ENCODE results near the gene MIPOL1.
"Not testable (repeated sequence)": the region's sequence is repeated elsewhere in the genome, so short reads cannot be mapped to it uniquely, and the experiment has no call there.

The MIPOL1 gene

GRCh38 chr14:37187840-37188577 is 9.7 kb upstream of the MIPOL1 start:
- DNase-seq = not testable (repeated sequence)

GRCh38 chr14:37189733-37190132 is 8.0 kb upstream of the MIPOL1 start:
- DNase-seq = not testable (repeated sequence)

- DNase-seq = no peak
Observed at GRCh38 chr14:37194698-37195097, 3.0 kb upstream of the MIPOL1 start.

GRCh38 chr14:37195327-37195726 is 2.4 kb upstream of the MIPOL1 start:
- DNase-seq = no peak

- no peak for DNase-seq
Observed at GRCh38 chr14:37196604-37197420, 925 bp upstream of the MIPOL1 start.

GRCh38 chr14:37198273-37198598 is 499 bp downstream of the MIPOL1 start:
- DNase-seq = no peak

GRCh38 chr14:37198907-37199306 is 1.2 kb downstream of the MIPOL1 start:
- DNase-seq = no peak

- no peak for DNase-seq
Observed at GRCh38 chr14:37201724-37202123, 4.0 kb downstream of the MIPOL1 start.

GRCh38 chr14:37202265-37202664 is 4.5 kb downstream of the MIPOL1 start:
- DNase-seq = no peak

GRCh38 chr14:37202812-37203211 is 5.1 kb downstream of the MIPOL1 start:
- no peak for DNase-seq

- no peak for DNase-seq
Observed at GRCh38 chr14:37203423-37203822, 5.7 kb downstream of the MIPOL1 start.

GRCh38 chr14:37205623-37206605 is 8.2 kb downstream of the MIPOL1 start:
- DNase-seq = not testable (repeated sequence)

GRCh38 chr14:37209617-37210016 is 11.9 kb downstream of the MIPOL1 start:
- not testable (repeated sequence) for DNase-seq

GRCh38 chr14:37210448-37210847 is 12.7 kb downstream of the MIPOL1 start:
- no peak for DNase-seq

GRCh38 chr14:37213016-37213415 is 15.3 kb downstream of the MIPOL1 start:
- no peak for DNase-seq

GRCh38 chr14:37215345-37215744 is 17.6 kb downstream of the MIPOL1 start:
- no peak for DNase-seq

- DNase-seq = no peak
Observed at GRCh38 chr14:37221073-37221472, 23.3 kb downstream of the MIPOL1 start.

- DNase-seq = no peak
Observed at GRCh38 chr14:37223947-37224474, 26.3 kb downstream of the MIPOL1 start.

GRCh38 chr14:37225668-37226067 is 27.9 kb downstream of the MIPOL1 start:
- not testable (repeated sequence) for DNase-seq

GRCh38 chr14:37230551-37231194 is 32.9 kb downstream of the MIPOL1 start:
- DNase-seq = peak; percentile 77

- DNase-seq = peak; percentile 74
Observed at GRCh38 chr14:37232907-37233481, 35.3 kb downstream of the MIPOL1 start.

GRCh38 chr14:37234222-37234621 is 36.5 kb downstream of the MIPOL1 start:
- no peak for DNase-seq

All from hematopoietic multipotent progenitor cell treated with erythropoietin and hydrocortisone succinate and interleukin-3 and kit ligand, for 8 days (in vitro differentiated cells).